Ecto neural progenitor cell (in vitro differentiated cells): ENCODE measurements around the gene CXCR6.

Experiments
- DNase-seq: peaks from one replicate; pipeline ENCODE4 v3.0.0-alpha.2; 2018; ENCODE audit warnings: low spot score

CXCR6 gene

DNA sequence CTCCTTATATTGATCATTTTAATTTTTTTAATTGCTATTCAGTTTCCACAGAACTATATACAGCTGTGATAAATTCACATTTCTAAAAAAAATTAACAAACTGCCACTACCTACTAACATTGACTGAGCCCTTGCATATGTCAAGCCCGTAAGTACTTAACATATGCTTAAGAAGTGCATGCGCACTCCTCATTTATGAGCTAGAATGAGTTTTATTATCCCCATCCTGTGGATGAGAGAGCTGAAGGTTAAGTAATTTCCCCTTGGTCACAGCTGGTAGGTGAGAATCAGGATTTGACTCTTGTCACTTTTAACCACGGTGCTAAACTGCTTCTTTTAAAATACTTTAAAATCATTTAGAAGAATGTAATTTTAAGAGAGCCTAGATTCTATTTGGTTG is 25.9 kb downstream of the CXCR6 start:
- no peak for DNase-seq

DNA sequence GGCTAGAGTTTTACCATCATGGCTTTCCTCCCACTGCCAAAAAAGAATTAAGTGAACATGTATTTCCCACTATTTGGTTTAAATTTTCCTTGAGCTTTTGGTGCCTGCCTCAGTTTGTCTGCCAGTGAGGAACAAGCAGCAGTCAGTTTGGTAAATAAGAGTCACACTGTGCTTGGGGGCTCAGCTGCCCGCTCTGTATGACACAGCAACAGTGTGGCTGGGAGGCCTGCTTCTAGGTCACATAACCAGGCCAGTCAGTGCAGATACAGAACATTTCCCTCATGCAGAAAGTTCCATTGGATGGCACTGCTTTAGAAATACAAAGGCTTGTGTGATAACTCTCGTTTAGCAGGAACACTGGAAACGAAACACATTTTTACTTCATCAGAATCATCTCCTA is 26.7 kb downstream of the CXCR6 start:
- DNase-seq: no peak

DNA sequence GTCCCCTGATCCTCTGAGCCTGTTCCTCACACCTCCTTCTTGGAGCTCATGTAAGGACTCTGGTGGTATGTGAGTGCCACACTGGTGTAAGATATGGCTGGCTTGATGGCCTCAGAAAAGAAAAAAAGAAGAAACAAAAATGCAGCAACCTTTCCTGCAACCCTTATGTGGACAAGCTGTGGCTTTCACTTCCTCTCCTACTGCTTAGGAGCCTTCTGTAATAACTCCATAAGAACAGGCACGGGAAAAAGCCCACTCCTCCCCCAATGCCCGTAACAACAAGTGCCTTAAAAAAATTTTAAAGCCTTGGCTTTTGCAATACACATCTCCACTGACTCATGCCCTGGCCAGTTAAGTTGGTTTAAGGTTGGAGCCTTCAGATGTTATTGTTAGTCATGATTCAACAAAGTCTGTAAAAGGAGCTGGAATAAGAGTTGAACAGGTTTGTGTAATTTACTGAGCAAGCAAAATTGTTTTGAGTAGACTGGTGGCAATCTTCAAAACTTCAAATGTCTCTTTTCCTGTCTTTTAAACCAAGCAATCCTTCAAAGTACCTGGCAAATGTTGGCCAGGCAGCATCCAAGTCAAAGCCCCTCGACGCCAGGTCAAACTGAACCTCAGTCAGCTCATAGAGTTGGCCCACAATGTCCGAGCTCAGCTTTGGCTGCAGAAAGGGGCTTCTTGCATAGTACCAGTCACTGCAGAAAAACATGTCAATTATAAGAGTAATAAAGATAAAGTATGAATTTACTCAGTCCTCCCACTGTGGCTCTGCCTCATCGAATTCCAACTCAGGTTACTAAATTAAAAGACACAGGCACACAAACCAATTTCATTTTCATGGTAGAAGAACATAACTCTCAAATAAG is 29.5 kb downstream of the CXCR6 start:
- DNase-seq: no peak

DNA sequence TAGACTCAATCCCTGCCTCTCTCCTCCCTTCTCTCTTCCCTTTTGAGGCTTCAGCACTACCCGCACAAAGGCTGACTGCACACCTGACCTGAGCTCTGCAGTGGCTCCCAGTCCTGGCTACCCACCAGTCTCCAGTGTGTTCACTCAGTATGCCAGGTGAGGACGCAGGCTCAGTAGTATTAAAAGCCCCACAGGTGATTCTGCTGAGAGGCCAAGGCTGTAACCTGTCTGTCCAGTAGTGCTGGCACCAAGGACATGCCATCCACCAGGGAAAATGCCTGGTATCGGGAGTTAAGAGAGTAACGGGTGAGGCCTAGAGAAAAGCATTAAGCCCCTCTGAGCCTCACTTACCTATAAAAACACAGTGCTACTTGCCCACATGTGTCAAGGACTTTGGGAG is 31.4 kb downstream of the CXCR6 start:
- no peak for DNase-seq

DNA sequence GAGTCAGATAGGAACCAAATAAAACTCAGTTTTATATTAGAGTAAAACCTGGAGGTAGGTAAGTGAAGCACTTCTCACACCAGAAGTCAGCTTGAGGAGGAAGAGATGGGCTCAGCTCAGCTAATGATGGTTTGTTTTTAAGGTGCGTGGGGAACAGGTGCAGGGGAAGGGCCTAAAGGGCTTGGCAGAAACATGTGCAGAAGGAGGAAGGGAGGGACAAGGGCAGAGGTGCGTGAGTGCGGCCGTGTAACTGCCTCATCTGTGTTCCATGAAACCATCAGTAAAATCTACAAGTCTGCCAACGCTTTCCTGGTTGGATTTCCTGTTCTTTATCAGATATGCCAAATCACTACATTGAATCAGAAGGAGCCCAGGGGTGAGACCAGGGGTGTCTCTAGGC is 32.4 kb downstream of the CXCR6 start:
- DNase-seq: no peak

DNA sequence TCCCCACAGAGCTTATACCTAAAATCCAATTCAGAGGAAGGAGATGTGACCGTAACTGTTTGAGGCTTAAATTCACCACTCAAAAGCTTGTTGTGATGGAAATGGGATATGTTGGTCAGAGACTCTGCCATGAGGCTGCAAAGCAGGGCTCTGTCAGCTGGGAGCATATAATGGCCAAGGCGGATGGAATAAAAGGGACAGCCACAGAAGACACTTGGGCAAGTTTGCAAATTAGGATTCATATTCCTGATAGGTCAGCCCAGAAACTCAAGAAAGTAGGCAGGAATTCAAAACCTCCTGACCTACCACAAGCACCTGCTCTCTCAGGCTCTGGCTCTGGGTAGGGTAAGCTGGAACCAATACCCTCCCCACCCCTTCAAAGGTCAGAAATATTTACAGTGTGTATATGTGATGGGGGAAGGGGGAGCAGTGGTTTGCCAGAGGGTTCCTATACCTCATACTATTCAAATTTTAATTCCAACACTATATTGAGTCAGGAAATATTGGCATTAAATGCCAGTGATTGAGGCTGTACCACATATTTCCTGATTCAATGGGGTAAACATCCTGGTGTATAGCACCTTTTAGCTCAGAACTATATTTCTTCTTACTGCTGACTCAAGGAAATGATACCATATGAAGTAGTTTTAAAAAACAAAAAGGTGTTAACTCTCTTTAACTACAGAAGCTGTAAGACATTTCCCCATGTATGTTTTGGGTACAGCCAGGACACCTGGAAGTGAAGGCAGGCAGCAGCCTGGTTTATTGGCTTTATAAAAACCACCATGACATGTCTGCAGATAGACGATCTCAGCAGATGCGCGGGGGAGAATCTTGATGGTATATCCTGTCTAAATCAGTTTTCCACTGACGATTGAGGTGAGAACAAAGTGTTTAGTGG is 33.2 kb downstream of the CXCR6 start:
- DNase-seq: no peak

DNA sequence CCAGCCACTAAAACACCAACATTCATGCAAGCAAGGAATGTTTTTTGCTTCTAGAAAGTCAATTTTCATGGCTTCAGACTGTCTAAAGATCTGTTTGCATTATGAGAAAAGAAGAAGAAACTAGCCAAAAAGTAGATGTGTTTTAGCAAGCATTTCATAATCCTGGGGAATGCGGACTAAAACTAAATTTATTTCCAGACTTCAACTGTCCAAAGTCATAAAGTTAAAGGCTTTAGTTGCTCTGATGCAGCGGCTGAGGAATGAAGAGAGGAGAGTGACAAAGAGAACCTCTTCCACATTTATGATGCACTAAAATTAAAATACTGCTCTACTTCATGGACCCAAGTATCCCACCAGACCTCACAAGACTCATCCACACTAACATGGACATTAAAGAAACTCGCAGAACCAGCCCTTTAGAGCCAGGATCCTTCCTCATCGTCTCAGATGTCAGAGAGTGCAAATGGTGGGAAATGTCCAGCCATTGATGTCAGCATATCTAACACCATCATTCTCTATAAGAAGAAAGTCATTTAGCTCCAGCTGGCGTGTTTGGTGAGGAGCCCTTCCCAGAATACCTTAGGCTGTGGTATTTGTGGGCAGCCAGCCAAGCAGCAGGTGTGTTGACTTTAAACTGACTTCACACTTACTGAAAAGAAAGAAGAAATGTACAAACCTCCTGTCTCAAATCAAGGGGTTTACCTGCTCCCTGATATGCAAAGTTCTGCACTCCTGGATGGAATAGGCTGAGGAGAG is 34.9 kb downstream of the CXCR6 start:
- DNase-seq: no peak

DNA sequence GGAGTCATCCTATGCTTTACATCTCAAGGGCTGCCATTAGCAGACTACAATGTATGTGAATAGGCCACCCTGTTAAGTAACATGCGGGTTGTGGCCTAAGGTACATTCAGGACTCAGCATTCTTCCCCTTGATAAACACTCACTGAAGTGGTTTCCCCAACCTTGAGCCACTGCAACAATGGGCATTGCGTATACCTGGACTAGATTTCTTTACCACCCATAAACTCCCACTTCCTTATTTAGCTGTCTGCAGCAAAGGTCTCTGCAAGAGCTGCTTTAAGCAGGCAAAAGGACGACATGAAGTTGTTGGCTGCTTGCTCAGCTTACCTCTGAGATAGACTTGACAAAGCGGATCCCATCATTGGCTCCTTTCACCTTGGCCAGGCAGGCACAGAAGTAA is 36.1 kb downstream of the CXCR6 start:
- DNase-seq: no peak

DNA sequence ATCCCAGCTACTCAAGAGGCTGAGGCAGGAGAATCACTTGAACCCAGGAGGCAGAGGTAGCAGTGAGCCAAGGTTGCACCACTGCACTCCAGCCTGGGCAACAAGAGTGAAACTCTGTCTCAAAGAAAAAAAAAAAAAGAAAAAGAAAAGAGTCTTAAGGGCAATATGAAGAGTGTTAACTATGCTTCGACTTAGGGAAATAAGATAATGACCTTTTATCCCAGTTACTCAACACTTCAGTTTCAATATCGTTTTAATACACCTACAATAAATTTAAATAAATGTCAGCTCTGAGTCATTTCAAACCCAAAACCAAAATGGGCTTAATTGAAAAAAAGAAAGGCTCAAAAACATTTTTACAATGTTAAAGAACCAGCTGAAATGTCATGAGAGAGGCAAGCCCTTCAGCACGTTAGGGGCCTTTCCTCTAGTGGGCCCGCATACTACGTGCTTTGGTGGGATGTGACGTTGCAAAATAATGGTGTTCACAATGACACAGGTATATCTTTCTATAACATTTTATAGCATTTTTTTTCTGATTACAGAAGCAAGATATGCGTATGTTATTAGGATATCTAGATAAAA is 37.1 kb downstream of the CXCR6 start:
- no peak for DNase-seq

DNA sequence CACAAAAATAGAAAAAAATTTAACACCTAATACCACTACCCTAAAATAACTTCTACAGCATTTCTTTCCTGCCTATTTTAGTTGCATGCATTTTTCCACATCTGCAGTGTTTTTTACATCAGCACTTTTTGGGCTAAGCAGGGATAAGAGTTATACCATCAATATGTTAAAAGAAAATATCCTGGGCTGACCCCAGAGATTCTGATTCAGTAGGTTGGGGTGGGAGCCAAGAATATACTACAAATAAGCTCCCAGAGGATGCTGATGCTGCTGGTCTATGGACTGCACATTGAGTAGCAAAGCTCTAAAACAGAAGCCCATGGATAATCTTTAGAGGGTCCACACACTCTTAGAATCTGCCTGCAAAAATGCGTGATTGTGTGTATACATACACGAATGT is 37.6 kb downstream of the CXCR6 start:
- no peak for DNase-seq

DNA sequence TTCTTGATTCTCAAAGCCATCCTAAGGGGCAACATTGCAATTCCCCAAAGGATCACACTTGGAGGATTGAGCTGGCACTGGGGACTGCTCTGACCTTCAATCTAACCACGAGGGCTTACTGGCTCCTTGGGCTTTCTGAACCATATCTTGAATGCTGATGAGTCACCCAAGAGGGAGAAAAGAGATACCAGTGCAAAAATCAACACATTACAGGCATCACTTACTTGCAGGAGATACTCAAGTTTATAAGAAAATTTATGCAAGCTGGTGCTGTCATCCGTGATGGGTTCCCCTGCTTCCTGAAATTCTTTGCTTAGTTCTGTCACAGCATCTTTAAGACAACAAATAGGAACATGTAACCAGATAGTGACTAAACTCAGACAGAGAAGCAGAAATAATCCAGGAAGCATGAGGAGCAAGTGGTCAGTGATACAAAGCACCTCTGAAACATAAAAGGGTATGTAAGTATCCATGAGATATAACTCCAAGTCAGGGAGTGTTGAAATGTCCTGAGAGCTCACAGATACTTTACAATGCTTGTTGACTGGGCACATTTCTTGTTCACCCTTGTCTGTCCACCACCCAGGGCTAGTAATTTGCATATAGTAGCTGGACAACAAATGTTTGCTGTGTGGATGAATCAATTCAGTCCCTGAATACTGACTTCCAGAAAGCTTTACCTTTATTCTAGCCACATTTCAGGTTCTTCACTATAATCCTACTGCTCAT is 38.2 kb downstream of the CXCR6 start:
- no peak for DNase-seq

DNA sequence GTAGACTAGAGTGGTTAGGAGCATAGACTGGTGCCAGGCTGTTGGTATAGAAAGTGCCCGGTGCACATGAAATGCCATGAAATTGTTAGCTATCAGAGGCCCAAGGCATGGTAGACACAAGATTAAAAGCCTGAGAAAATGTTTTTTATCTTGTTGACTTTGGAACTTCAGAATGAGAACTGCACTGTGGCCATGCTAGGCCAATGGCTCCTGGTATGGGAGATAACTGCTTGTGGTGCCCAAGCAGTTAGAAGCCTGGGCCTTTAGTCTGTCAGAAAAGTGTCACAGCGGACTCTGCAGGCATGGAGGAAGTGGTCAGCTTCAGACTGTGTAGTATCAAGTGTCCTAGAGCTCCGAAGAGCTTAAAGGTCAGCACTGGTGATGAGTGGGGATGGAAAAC is 40.5 kb downstream of the CXCR6 start:
- no peak for DNase-seq

DNA sequence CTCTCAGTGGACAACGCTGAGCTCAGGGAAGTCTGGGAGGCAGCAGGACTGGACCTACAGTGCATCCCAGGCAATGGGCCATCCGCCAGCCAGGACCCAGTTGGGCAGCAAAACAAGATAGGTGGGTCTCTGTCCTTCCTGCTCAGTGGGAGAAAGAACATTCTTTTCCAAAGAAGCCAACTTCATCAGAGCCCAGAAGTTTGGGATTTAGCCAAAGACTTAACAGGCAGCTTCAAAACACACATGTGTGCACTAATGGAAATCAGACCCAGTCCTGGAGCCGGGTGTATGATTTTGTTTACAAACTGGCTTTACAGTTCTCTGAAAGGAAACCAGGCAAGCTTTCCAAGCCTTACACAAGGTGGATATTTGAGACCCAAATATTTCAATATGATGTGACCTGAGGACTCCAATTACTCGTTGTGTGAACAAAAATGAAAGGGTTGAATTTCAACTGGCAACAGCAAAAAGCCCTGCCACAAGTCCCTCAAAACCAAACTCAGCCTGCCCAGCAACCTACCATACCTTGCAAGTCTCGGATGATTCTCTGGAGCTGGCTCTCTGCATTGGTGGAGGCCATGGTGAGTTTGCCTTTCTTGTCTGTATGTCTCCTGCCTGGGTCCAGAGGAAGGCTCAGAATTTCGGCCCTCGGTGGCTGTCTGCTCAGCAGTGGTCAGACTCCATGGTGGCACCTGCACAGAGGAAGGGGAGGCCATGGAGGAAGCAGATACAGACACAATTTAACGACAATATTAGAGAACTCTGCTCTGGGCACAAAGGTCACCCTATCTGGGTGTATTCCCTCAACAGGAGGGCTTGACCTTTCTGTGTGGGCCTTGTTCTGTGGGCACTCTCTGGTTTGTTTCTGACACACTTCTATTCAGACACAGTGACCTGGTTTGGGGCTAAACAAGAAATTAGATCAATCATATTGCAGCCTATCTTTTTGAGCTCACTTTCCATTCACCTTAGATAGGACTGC is 41.4 kb downstream of the CXCR6 start:
- no peak for DNase-seq

DNA sequence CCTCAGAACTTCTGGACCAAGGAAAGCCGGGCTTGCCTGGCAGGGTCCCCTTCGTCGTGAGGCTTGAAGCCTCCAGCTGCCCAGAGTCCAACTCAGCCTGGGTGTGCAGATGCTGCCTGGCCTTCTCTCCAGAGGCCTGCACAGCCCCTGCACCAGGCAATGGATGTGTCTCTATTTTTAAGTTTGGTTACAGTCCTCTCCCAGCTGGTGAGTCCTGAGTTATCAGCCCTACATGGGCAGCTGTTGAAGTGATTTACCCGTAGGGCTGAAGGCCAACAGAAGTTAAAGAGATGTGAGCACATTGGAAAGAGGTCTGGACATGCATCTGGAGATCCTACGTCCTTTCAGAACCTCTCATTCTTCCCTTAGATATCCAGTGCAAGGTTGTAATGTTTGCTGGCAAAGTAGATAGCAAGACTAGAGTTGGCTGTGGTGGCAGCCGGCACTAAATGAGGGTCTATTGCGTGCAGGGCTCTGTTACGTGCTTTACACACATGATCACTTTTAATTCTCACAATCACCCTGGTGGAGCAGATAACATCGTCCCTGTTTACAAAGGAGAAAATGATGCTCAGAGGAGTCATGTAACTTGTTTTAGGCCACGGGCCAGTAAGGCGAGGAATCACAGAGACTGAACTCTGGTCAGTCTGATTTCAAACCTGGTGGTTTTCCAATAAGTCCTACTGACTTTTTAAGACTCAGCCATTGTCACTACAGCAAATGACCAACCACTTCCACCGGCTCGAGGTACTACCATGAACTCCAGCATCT is 42.5 kb downstream of the CXCR6 start:
- DNase-seq: no peak

DNA sequence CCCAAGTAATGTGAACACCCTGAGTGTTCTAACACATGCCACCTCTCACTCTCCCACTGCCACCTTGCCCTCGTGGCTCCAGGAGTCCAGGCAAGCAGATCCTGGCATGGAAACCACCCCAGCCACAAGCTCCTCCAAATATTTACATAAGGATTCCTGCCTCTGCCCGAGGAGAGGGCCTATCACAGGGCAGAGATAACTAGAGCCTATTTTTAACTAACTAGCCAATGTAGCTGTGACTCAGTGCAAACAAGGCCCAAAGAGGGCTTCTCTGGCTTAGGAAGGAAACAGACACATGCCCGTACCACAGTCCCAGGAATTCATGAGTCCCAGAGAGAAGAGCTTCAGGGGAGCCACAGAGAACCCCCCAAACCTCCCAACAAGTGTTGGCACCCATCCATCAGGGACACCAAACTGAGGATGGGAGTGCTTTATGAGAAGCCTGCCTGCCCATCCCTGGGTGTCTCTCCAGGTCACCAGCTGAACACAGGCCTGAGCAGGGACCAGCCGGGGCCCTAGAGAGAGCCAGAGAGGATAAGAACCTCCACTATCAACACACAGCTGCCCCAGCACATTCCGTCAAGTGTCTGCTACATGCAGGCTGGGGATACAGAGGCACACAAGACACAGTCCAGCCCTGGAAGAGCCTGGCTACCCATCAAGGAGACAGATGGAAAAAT is 43.2 kb downstream of the CXCR6 start:
- no peak for DNase-seq

DNA sequence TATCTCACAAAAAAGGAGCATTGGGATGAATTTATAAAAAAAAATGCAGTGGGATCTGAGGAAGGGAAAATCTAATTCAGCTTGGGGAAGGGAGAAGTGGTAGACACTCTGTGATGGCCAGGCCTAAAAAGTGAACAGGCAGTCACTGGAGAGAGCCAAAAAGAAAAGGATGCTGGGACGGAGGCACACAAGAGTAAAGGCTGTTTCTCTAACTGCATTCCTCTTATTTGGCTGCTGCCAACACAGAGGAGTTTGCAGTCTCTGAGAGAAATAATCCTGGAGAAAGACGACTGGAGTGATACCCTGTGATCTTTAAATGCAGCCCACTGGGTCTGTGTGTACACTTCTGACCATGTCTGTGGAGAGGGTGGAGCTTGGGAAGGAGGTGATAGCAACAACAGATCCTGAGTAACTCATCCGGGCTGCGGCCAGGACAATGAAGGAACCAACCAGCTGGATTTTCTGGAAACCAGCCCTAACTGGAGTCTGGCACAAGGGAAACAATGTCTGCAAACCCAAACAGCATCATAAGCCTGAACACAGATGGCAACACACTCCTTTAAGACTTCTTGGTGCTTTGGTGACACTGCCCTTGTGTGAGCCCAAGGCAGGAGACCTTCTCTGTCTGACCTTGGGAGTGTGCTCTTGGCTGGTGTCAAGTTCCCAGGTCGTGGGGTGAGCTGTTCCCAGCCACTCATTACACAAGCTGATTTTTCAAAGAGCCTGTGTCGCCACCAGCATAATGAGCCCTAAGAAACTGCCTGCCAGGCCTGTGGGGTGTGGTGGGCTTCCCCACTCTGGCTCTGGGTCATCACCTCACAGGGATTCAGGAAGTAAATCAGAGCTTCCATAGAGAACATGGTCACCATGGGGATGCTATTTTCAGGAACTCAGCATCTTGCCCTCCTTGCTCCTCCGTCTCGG is 44.4 kb downstream of the CXCR6 start:
- DNase-seq: no peak

DNA sequence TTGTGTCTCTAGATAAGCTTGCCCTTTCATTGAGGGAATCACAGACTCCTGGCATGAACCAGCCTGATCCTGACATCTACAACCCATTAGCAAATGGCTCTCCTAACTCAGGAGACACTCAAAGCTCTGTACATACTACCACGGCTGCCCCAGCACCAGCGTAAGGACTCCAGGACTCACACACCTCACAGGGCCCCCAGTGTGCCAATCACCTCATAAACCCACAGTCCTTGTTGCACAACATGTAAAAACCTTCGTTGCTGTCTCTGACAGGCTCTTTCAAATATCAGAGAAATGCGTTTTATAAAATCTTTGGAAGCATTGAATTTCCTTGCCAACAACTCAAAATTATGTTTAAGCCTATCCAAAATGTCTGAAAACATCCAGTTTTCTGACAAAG is 45.1 kb downstream of the CXCR6 start:
- DNase-seq: no peak

DNA sequence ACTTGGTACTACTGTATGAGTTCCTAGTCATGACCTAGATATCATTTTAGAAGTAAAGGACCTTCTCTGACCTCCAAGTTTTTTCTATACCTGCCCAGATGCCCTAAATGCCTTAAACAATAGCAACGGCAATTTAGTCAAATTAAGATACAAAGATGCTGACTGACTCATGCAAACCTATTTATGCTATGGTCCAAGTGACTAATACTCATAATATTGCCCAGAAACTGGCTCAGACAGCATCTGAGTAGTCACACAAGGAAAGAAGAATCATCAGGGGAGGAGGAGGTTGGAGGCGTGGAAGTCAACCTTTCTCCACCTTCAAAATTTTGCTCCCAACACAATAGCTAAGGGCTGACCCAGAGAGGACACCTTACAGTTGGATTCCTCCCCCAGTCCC is 45.5 kb downstream of the CXCR6 start:
- DNase-seq: no peak
